IPS DF 4.7 (cell line): ENCODE measurements around the gene NPL.

Source experiments
- DNase-seq: peaks from one replicate; pipeline ENCODE4 v3.0.0-alpha.2; 2013; ENCODE audit warnings: low spot score; ENCODE audit errors: extremely low read depth

NPL gene

DNA sequence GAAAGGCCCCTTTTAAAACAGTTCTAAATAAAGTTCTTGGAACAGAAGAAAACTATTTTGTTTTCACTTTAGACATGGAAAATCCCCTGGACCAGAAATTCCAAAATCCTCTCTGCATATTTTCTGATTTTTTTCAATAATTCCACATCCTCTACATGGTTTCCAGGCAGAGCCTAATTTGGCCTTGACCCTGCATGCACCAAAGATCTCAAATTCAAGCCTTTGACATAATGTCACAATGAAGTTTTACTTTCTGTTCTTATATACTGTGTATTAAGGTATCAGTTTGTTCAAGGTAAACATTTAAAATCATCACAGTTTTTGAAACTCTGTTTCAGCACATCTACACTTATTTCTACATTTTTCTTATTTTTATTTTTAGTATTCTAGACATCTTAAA, 12.2 kb upstream of the NPL start:
- no peak for DNase-seq

DNA sequence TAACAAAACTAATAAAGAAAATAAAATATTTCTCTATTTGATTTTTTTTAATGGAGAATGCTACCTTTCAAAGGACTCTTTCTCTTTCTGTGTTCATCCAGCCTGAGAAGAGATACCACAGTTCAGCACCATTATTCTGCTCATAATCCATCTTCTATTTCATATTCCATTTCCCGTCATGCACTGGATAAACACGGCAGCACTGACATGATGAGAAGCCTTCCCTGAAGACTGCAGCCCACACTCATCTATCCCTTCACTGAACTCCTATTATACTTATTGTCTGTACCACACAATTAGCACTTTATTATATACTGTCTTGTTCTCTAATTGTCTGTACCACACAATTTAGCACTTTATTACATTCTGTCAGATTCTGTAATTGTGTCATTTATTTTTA, 10.7 kb upstream of the NPL start:
- no peak for DNase-seq

DNA sequence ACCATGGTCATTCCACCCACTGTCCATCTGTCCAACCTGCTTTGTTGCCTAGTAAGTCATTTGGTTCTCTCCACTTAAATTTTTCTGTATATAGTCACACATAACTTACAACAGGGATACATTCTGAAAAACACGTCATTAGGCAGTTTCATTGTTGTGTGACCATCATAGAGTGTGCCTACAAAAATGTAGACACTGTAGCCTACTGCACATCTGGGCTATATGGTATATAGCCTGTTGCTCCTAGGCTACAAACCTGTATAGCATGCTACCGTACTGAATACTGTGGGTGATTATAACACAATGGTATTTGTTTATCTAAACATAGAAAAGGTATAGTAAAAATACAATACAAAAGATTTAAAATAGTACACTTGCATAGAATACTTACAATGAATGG, 10.0 kb upstream of the NPL start:
- no peak for DNase-seq

DNA sequence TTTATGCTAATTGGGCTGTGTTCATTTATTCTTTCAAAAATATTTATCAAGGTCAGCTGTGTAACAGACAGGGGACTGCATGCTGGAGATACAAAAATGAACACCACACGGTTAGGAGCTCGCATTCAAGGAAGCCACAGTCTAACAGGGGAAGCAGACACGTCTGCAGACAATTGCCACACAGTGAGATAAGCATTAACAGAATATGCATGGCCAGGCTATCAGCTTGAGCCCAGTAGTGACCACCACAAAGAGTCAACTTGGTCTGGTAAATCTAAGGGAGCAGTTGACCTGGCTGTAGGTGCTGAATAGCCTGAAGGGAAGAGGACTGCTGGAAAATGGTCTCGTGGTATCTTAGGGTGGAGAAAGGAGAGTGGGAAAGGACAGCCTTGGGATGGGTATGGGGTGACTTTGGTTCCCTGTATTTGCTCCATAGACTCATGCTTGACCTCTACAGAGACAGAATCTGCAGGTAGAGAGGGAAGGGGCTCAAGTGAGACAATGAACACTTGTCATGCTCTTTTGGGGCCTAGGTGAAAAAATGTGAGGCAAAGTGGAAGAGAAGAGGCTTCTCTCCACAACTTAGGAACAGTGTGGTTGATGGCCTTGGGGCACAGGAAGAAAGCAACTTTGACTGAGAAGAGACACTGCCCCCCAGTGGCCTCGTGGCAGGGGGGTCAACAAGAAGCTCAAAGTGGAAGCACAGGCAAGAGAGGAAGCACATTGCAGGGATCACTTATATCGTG, 7.6 kb upstream of the NPL start:
- DNase-seq: no peak

DNA sequence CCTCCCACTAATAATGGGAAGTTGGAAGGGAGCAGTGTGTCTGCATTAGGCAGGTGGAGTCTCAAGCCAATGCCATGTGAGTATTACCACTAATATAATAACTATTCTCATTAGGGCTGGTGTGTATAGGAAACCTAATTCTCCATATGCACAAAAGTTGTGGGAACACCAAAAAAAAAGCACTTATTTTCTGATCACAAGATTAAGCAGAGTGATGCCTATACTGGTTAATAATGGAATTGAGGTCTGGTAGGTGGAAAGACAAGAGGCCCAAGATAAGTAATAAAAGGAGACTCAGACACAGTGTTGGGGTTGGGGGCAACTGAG, 7.0 kb upstream of the NPL start:
- DNase-seq: no peak

DNA sequence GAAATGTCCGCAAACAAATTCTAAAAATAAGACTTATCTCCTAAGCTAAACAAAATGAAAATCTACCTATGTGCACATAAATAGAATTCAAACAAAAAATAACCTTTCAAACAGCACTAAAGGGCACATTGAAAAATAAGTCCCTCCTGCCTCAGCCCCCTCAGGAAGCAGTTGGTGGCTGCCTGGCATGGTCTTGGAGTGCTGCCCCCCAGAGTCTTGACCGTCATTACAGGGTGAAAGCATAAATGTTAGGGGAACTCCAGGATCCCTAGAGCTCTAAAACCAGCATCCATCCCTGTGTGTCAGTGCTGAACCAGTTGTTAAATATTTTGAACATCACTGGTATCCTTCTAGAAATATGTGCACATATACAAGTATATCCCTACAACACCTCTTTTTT, 6.5 kb upstream of the NPL start:
- no peak for DNase-seq

DNA sequence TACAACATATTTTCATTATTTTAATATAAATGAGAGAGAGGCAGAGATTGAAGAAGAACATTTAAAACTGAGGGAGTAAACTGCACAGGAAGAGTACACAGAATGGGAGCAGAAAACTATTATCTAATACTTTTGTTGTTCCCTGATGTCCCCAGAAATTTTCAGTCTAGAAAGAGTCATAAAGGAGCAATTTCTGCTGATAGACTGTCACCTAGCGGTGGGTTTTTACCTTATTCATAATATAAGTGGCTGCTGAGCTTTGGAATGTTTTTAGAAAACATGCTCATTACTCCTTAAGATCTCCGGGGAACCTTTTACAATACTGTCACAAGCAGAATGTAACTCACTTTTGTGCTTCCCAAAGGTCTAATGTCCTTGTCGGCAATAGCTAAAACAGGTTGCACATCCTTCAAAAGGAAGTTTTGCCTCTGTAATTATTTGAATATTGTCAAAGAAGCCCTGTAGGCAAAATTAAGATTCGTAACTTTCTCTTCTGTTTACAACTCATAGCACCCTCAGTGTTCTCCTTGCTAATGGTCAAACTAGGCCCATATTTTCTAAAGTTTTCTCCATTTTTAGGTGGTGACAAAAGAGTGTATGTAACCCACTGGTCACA, 4.9 kb upstream of the NPL start:
- DNase-seq: no peak

DNA sequence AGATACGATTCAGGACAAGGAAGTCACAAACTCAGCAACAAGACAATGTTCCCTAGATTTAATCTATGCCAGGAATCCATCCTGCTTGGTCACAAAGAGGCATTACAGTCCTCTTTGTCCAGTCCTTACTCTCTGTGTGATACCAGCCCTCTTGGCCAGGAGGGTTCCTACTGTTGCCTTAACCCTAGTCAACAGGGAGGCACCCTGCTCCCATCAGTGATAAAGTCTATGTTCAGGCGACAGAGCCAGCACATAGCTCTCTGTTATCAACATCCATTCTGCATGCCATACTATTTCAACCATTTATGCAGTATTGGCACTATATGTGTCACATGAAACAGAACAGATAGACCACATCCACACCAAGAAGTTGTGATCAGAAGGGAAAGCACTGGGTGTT, 4.4 kb upstream of the NPL start:
- no peak for DNase-seq

DNA sequence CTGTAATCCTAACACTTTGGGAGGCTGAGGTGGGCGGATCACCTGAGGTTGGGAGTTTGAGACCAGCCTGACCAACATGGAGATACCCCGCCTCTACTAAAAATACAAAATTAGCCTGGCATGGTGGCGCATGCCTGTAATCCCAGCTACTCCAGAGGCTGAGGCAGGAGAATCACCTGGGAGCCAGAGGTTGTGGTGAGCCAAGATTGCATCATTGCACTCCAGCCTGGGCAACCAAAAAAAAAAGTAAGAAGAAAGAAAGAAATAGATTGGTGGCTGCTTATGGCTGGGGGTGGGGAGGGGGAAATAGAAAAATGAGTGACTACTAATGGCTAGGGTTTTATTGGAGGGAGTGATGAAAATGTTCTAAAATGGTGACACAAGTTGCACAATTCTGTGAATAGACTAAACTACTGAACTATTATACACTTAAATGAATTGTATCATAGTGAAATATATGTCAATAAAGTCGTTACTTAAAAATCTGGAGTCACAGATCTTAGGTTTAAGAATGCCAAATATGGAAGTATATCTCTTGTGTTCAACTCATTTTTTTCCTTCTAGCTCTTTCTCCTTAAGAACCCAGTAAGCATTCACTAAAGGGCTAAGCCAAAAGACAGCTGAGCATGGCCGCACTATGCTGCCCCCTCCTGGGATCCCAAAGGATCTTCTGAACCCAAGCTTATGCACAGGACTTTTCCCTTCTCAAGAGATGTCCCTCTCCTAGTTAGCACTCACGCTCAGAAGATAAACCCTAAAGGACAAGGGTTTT, 3.2 kb upstream of the NPL start:
- no peak for DNase-seq

DNA sequence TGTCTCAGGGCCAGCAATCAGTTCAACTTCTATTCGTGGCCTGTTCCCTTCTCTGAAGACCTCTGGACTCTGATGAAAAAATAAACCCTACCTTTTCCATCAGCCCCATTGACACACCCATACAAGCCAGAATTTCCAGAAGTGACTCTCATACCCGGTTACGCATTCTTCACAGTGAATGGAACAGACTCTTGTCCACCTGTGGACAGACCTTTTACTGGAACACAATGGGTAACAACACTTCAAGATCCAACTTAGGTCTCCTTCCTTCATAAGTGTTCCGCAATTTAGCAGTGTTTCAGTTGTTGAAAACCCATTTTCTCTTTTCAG, 2.6 kb upstream of the NPL start:
- DNase-seq: no peak

DNA sequence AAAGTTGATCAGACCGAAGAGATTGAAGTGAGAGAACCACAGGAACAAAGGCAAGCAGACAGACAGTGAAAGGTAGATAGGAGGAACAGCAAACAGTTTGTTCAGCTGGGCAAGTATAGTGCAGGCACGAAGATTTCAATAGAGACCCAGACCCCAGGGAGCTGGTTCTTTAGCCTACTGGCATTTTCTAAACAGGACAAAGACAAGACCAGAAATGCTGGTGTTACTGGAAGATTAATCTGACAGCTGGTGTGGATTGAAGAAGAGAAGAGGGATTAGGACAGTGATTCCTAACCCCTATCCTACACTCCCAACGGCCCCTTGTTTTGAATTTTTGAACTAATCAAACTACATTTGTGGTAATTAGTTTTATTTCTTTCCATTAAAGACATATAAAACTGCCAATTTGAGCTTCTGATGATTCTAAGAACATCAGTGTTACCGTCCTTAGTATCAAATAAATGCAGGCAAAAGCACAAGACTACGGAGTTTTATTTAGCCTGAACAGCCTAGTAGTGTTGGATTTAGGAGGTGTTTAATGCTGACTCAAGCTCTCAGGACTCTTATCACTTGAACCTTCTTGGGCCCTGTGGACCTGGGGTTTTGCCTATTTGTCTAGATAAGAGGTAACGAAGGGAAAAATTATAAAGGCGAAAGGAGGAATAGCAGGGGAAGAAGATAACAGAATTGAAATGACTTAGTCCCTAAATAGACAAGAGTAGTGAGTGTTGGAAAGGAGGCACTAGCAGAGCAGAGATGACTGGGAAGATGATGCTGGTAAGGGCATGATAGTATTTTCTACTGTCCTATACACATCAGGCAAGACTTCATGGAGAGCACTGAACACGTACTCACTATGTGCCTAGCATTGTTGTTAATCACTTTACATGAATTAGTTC, 2.0 kb downstream of the NPL start:
- no peak for DNase-seq

DNA sequence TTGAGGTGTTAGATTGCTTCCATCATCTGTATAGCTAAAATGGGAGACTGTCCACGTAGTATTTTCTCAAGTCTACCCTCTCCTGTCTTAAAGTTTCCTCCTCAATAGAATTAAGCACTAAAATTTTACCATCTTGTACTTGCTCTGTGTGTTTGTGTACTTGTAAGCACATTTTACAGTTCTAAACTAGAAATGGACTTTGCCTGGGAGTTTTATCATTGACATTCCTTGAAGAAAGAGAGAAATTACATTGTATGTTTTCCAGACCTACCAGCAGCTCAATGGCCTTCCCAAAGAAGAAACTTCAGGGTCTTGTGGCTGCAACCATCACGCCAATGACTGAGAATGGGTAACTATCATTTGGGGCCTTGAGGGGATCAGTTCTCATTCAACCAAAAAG, 4.5 kb downstream of the NPL start:
- no peak for DNase-seq

DNA sequence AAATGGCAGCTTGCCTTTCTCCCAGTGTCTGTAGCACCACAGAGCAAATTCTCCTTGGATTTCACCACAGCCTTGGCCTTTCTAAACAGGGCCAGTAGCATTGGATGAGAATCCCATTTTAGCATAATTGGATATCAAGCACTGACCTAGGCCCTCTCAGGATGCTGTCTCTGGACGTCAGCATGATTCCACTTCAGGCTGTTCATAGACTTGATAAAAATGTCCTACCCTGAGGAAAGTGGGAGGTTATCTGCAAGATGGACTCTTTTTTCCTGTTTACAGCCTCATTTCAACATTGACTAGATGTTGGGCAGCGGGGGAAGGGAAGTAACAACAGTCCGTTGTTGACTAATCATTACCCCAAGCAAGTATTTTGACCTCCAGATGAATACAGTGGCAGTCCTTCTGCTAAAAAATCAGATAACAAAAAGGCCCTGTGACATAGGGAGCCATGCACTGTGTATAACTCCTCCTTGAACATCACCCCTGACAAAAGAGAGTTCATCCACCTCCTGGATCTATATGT, 5.2 kb downstream of the NPL start:
- DNase-seq: no peak

DNA sequence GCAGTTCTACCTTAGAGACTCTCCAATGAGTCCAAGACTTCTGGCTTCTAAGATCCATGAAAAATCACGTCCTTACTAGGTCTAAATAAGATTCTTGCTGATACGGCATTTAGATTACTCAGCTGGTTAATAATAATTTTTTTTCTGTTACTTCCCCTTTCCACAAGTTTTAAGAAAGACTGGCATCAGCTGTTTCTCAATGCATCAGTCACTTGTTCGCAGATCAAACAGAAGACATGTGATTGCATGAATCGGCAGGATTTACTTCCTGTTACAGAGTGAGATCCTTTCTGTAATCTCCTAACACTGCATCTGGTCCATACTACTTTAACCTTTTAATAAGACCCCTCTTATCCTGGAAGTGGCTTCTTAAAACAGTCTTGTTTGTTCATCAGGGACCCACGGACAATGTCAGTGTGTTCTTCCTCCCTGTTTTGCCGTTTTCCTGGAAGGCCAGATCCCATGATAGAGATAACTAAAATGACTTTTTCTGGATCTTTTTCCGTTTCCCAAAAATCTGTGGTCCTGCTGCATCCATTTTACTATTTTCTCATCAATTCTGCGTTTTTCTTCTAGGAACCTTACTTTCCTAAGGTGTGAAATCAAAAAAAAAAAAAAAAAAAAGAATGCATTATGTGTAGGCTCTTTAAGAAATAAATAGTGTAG, 6.1 kb downstream of the NPL start:
- DNase-seq: no peak

DNA sequence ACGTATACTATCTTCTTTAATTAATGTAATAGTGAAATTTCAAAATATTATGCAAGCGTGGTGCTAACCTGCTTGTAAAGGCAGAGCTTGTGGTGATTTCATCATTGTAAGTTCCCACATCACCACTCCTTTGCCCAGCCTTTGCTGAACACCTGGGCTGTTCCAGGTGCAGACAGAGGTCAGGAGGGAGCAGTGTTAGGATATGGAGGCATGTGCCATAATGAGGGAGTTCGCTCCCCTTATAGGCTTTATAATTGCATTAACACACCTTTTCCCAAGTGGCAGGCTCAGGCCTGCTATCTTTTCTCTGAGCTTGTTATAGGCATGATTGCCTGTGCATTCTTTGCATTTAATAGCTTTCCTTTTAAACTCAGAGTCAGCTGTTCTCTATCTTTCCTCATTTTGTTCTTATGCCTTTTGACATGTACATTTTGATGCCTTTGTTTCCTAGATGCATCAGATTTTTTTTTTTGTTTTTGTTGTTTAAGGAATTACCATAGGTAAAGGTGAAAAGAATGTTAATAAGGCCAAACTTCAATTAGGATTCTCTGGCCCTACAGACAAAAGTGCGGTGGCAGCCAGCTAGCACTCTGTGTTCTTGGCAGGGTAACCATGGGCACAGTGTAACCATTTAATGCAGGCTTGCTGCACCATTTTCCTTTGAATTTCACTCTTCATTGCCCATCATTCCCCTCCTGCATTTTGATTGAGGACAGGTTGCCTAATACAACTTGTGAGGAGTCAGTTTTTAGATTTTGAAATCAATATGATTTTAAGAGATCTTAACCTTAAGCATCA, 12.6 kb downstream of the NPL start:
- DNase-seq: no peak

DNA sequence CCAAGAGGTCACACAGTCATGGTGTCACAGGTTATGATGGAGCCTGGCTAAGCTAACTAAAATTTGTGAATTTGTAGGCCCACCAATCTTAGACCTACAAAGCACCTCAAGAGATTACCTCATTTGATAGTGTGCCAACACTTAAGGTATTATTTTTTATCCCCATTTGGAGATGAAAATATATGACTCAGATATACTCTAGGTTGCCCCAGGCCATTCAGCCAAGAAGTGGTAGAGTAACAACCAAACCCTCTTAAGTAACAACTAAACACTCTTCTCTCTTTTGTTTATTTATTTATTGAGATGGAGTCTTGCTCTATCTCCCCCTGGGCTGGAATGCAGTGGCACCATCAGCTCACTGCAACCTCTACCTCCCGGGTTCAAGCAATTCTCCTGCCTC, 14.3 kb downstream of the NPL start:
- no peak for DNase-seq

DNA sequence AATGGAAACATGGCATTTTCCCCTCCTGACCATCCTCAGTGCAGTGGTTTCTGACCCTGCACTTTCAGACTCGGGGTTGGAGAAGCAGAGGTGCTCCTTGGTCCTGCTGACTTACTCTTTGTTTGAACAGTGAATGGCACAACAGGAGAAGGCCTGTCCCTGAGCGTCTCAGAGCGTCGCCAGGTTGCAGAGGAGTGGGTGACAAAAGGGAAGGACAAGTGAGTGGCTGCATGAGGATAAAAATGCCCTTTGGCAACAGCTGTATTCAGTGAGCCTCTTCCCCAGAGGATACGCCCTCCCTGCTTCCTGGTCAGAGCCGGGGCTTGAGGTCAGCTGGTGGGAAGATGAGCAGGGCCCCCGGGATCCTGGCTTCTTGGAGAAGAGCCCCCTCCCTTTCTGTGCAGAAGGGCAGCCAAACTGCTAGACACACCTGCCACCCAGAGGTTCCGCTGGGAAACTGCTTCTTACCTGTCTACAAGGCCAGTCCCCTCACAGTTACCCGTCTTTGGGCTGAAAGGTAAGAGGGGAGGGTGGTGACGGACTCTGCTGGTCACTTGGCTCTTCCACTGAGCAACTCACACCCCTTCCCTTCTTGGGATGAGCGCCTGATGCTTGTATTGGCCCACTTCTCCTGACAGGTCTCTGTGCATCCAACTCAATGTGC, 16.6 kb downstream of the NPL start:
- no peak for DNase-seq

DNA sequence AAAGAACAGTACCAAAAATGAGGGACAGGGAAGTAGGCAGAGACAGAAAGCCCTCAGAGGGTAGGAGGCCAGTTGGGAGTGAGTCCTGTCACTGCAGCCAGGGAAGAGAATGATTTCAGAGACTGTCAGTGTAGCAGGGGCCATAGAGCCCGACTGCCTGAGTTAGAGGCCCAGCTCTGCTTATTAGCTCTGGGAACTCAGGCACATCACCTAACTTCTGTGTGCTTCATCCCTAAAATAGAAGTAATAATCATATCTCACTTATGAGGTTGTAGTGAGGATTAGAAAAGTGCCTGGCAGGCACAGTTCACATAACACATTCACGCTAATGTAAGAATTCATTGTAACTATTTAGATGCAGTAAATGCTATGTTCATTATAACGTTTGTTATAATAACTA, 18.3 kb downstream of the NPL start:
- no peak for DNase-seq

DNA sequence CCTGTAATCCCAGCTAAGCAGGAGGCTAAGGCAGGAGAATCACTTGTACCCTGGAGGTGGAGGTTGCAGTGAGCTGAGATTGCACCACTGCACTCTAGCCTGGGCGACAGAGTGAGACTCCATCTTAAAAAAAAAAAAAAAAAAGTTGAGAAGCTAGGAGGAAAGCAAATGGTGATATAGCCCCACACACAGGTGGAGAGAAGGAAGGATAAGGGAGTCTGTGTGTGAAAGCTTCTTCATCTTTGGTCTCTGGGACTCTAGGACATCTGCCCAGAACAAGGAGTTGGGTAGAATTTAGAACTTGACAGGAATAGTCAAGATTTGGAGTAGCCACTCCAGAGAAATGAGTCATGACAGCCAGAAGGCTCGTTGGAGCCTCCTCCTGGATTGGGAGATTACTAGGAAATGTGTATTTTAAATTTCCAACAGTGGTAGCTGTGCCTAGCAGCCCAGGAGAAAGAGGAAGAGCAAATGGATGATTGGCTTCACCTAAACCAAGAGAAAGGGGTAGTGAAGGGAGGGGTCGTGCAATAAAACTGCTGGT, 19.9 kb downstream of the NPL start:
- DNase-seq: no peak
